Loucy (cell line): ENCODE data around the gene CELF2.

Experiments used
- CTCF ChIP-seq: fragments of 200-600 bp; sonication (generic); conservative IDR thresholded peaks from 2 replicates; pipeline ENCODE4 v1.5.1; 2014; ENCODE audit warnings: mild to moderate bottlenecking, antibody characterized with exemption, low read length
- EZH2phosphoT487 ChIP-seq: fragments of 200-600 bp; IDR thresholded peaks from 2 replicates; pipeline ENCODE4 v1.6.1; 2018; ENCODE audit warnings: antibody characterized with exemption, mild to moderate bottlenecking, moderate library complexity, borderline replicate concordance

GRCh38 chr10:11181978-11182377 is 164.3 kb downstream of the CELF2 start:
- TF ChIP-seq CTCF: no peak
- no peak for TF ChIP-seq EZH2phosphoT487
